NB4 (cell line): ENCODE measurements around the gene CDH3.

Experiments used
- CTCF ChIP-seq: IDR thresholded peaks from one replicate; pipeline ENCODE4 v1.5.1; 2012; ENCODE audit warnings: low read depth, low read length
- MAX ChIP-seq: IDR thresholded peaks from 2 replicates; pipeline ENCODE4 v1.6.1; 2011; ENCODE audit warnings: low read depth, low read length

GRCh38 chr16:68749432-68749831 is 104.3 kb downstream of the CDH3 start:
- TF ChIP-seq CTCF (no peak), MAX (no peak)
